ENCODE data around the gene SNX32. TPM values are rescaled to one million over a fixed set of nuclear protein-coding genes. Genes with fewer than 3 reads are reported as not detected.
A peak's percentile ranks its signal among the peaks of the same experiment; 100 is the strongest.

The SNX32 gene
- total and polyA plus RNA-seq, 2 of the 13 experiments (the other 11 are each of a cell fraction or from before 2014, with no cell fraction given): 0.09 to 0.34 TPM

GRCh38 chr11:65817835-65818680 lies 15.7 kb upstream of the SNX32 start (continued):
- TF ChIP-seq ZNF569 (CRISPR knock-in tag; IDR thresholded peaks at IDR 0.05; ENCODE audit: borderline replicate concordance): no peak
- TF ChIP-seq YEATS4 (CRISPR knock-in tag; IDR thresholded peaks at IDR 0.05; ENCODE audit: borderline replicate concordance): peak; percentile 59; the same call in 1 of the 2 replicates
- TF ChIP-seq ZNF629 (CRISPR knock-in tag; conservative IDR thresholded peaks at IDR 0.05): peak; percentile 99
- peak; percentile 67 for TF ChIP-seq BHLHE40 (IDR thresholded peaks at IDR 0.05; ENCODE audit: low read length)
- no peak for TF ChIP-seq DR1 (CRISPR knock-in tag; IDR thresholded peaks at IDR 0.05)
- peak; percentile 29; the same call in 1 of the 2 replicates for TF ChIP-seq THRA (CRISPR knock-in tag; IDR thresholded peaks at IDR 0.05; ENCODE audit: borderline replicate concordance)
- TF ChIP-seq POLR2AphosphoS5 (IDR thresholded peaks at IDR 0.05; ENCODE audit: low read depth, low read length): peak; percentile 43
- TF ChIP-seq NR2F6 (IDR thresholded peaks at IDR 0.05): no peak
- peak; percentile 49; the same call in 1 of the 2 replicates for TF ChIP-seq NR2F6 (CRISPR knock-in tag; IDR thresholded peaks at IDR 0.05)
- no peak for TF ChIP-seq REST (IDR thresholded peaks at IDR 0.05; ENCODE audit: borderline replicate concordance in 1 of 2, low read depth in 1 of 2, low read length in 2 of 2)
- TF ChIP-seq ZNF44 (CRISPR knock-in tag; IDR thresholded peaks at IDR 0.05): 0 out of 2 replicates have a peak, but pooled peaks have one; percentile 34
- TF ChIP-seq KLF16 (CRISPR knock-in tag; IDR thresholded peaks at IDR 0.05): 0 out of 4 replicates have a peak, but pooled peaks of 1 of the 2 experiments have one; percentile 39
- TF ChIP-seq CBFB (CRISPR knock-in tag; IDR thresholded peaks at IDR 0.05): 0 out of 2 replicates have a peak, but pooled peaks have one; percentile 24
- TF ChIP-seq ZNF780A (CRISPR knock-in tag; IDR thresholded peaks at IDR 0.05): no peak
- TF ChIP-seq SALL2 (CRISPR knock-in tag; IDR thresholded peaks at IDR 0.05): peak; percentile 73
- no peak for TF ChIP-seq NFATC3 (CRISPR knock-in tag; IDR thresholded peaks at IDR 0.05)
- 0 out of 2 replicates have a peak, but pooled peaks have one; percentile 42 for TF ChIP-seq KLF12 (CRISPR knock-in tag; IDR thresholded peaks at IDR 0.05; ENCODE audit: borderline replicate concordance)
- TF ChIP-seq ARHGAP35 (CRISPR knock-in tag; IDR thresholded peaks at IDR 0.05; ENCODE audit: borderline replicate concordance): no peak
- 0 out of 2 replicates have a peak, but pooled peaks have one; percentile 69 for TF ChIP-seq ZNF12 (CRISPR knock-in tag; IDR thresholded peaks at IDR 0.05)
- TF ChIP-seq MAFF (IDR thresholded peaks at IDR 0.05; ENCODE audit: low read depth, low read length): no peak
- no peak for TF ChIP-seq TBL1XR1 (IDR thresholded peaks at IDR 0.05; ENCODE audit: borderline replicate concordance, low read length, partially characterized antibody)
- peak; percentile 41 for TF ChIP-seq IKZF4 (CRISPR knock-in tag; IDR thresholded peaks at IDR 0.05; ENCODE audit: borderline replicate concordance, low read depth, not compliant biosample characterization)
- no peak for TF ChIP-seq HNRNPL (IDR thresholded peaks at IDR 0.05; ENCODE audit: low read depth, low read length)
- no peak for TF ChIP-seq PRPF4 (IDR thresholded peaks at IDR 0.05; ENCODE audit: low read depth, low read length, poor library complexity, severe bottlenecking)
- TF ChIP-seq ZNF776 (CRISPR knock-in tag; IDR thresholded peaks at IDR 0.05): no peak
- TF ChIP-seq MYC (CRISPR knock-in tag; IDR thresholded peaks at IDR 0.05; ENCODE audit: borderline replicate concordance): peak; percentile 72
